ENCODE measurements around the gene LLCFC1. TPM values are rescaled to one million over a fixed set of nuclear protein-coding genes. Genes with fewer than 3 reads are reported as not detected.

LLCFC1 gene
- total and polyA plus RNA-seq, 4 donors = not detected

GRCh38 chr7:142896741-142897379 is 42.4 kb upstream of the LLCFC1 start:
- 90 to 98% methylated on average over 3 of the region's 3 CpGs for WGBS, 2 donors

GRCh38 chr7:142897691-142898090 is 41.6 kb upstream of the LLCFC1 start:
- Histone ChIP-seq H3K4me1 (ENCODE audit: control insufficient read depth in 1 of 2, insufficient read depth in 2 of 2, low read length in 2 of 2) (no peaks in the 10 kb centered on the region), H3K4me3 (ENCODE audit: low read length in 2 of 2) (no peak overlapping the region), H3K36me3 (ENCODE audit: control insufficient read depth in 1 of 2, insufficient read depth in 2 of 2, low read length in 1 of 2) (no peaks in the 10 kb centered on the region), H3K9me3 (ENCODE audit: control insufficient read depth, low read length) (no peaks in the 10 kb centered on the region), H3K27ac (ENCODE audit: low read depth in 1 of 2, low read length in 2 of 2) (no peak overlapping the region), H3K27me3 (ENCODE audit: control insufficient read depth in 1 of 2, insufficient read depth in 2 of 2, low read length in 1 of 2) (no peaks in the 10 kb centered on the region)
- no peak for ATAC-seq (ENCODE audit: low FRiP score)
- DNase-seq = no peak
- intact Hi-C loops (cut with DNase I) = no loop called here
- WGBS, 2 donors = 87 to 92% methylated on average over 7 of the region's 7 CpGs

More at GRCh38 chr7:142896741-142897379, 42.4 kb upstream of the LLCFC1 start:
- DNase-seq (no peak), ATAC-seq (ENCODE audit: low FRiP score) (no peak)
- intact Hi-C loops (cut with DNase I) = no loop called here
- Histone ChIP-seq H3K27ac (ENCODE audit: low read depth in 1 of 2, low read length in 2 of 2) (no peak overlapping the region), H3K4me3 (ENCODE audit: low read length in 2 of 2) (no peak overlapping the region), H3K9me3 (ENCODE audit: control insufficient read depth, low read length) (no peaks in the 10 kb centered on the region), H3K4me1 (ENCODE audit: control insufficient read depth in 1 of 2, insufficient read depth in 2 of 2, low read length in 2 of 2) (no peaks in the 10 kb centered on the region), H3K36me3 (ENCODE audit: control insufficient read depth in 1 of 2, insufficient read depth in 2 of 2, low read length in 1 of 2) (no peaks in the 10 kb centered on the region), H3K27me3 (ENCODE audit: control insufficient read depth in 1 of 2, insufficient read depth in 2 of 2, low read length in 1 of 2) (no peaks in the 10 kb centered on the region)

GRCh38 chr7:142898377-142899170 is 40.7 kb upstream of the LLCFC1 start:
- ATAC-seq (ENCODE audit: low FRiP score) (no peak), DNase-seq (no peak)
- H3K4me3 ChIP-seq (ENCODE audit: low read length in 2 of 2) = no peak overlapping the region
- WGBS, 2 donors = 69 to 79% methylated on average over 3 of the region's 3 CpGs
- no peaks in the 10 kb centered on the region for H3K27me3 ChIP-seq (ENCODE audit: control insufficient read depth in 1 of 2, insufficient read depth in 2 of 2, low read length in 1 of 2)
- no peak overlapping the region for H3K27ac ChIP-seq (ENCODE audit: low read depth in 1 of 2, low read length in 2 of 2)
- intact Hi-C loops (cut with DNase I) = no loop called here
- no peaks in the 10 kb centered on the region for H3K9me3 ChIP-seq (ENCODE audit: control insufficient read depth, low read length)
- H3K4me1 ChIP-seq (ENCODE audit: control insufficient read depth in 1 of 2, insufficient read depth in 2 of 2, low read length in 2 of 2) = no peaks in the 10 kb centered on the region
- no peaks in the 10 kb centered on the region for H3K36me3 ChIP-seq (ENCODE audit: control insufficient read depth in 1 of 2, insufficient read depth in 2 of 2, low read length in 1 of 2)

- H3K9me3 ChIP-seq (ENCODE audit: control insufficient read depth, low read length) = peaks cover under 1% of the 10 kb centered on the region
- ATAC-seq (ENCODE audit: low FRiP score) (no peak), DNase-seq (no peak)
- intact Hi-C loops (cut with DNase I) = no loop called here
- no peaks in the 10 kb centered on the region for H3K36me3 ChIP-seq (ENCODE audit: control insufficient read depth in 1 of 2, insufficient read depth in 2 of 2, low read length in 1 of 2)
- H3K27ac ChIP-seq (ENCODE audit: low read depth in 1 of 2, low read length in 2 of 2) = no peak overlapping the region
- no peak overlapping the region for H3K4me3 ChIP-seq (ENCODE audit: low read length in 2 of 2)
- H3K4me1 ChIP-seq (ENCODE audit: control insufficient read depth in 1 of 2, insufficient read depth in 2 of 2, low read length in 2 of 2) = no peaks in the 10 kb centered on the region
- 29 to 46% methylated on average over 3 of the region's 3 CpGs for WGBS, 2 donors
- no peaks in the 10 kb centered on the region for H3K27me3 ChIP-seq (ENCODE audit: control insufficient read depth in 1 of 2, insufficient read depth in 2 of 2, low read length in 1 of 2)
Measured at GRCh38 chr7:142899661-142900060, 39.6 kb upstream of the LLCFC1 start.

GRCh38 chr7:142901426-142902259 is 37.6 kb upstream of the LLCFC1 start:
- Histone ChIP-seq H3K27ac (ENCODE audit: low read depth in 1 of 2, low read length in 2 of 2) (no peak overlapping the region), H3K36me3 (ENCODE audit: control insufficient read depth in 1 of 2, insufficient read depth in 2 of 2, low read length in 1 of 2) (no peaks in the 10 kb centered on the region), H3K27me3 (ENCODE audit: control insufficient read depth in 1 of 2, insufficient read depth in 2 of 2, low read length in 1 of 2) (no peaks in the 10 kb centered on the region), H3K4me1 (ENCODE audit: control insufficient read depth in 1 of 2, insufficient read depth in 2 of 2, low read length in 2 of 2) (no peaks in the 10 kb centered on the region), H3K4me3 (ENCODE audit: low read length in 2 of 2) (no peak overlapping the region), H3K9me3 (ENCODE audit: control insufficient read depth, low read length) (peaks cover 3% of the 10 kb centered on the region)
- 79 to 83% methylated on average over 15 of the region's 15 CpGs for WGBS, 2 donors
- intact Hi-C loops (cut with DNase I) = no loop called here
- ATAC-seq (ENCODE audit: low FRiP score) (no peak), DNase-seq (no peak)

GRCh38 chr7:142904128-142904527 is 35.2 kb upstream of the LLCFC1 start:
- no peak overlapping the region for H3K4me3 ChIP-seq (ENCODE audit: low read length in 2 of 2)
- H3K27me3 ChIP-seq (ENCODE audit: control insufficient read depth in 1 of 2, insufficient read depth in 2 of 2, low read length in 1 of 2) = no peaks in the 10 kb centered on the region
- DNase-seq (no peak), ATAC-seq (ENCODE audit: low FRiP score) (no peak)
- no peaks in the 10 kb centered on the region for H3K36me3 ChIP-seq (ENCODE audit: control insufficient read depth in 1 of 2, insufficient read depth in 2 of 2, low read length in 1 of 2)
- peaks cover 5% of the 10 kb centered on the region for H3K9me3 ChIP-seq (ENCODE audit: control insufficient read depth, low read length)
- H3K4me1 ChIP-seq (ENCODE audit: control insufficient read depth in 1 of 2, insufficient read depth in 2 of 2, low read length in 2 of 2) = no peaks in the 10 kb centered on the region
- no peak overlapping the region for H3K27ac ChIP-seq (ENCODE audit: low read depth in 1 of 2, low read length in 2 of 2)
- intact Hi-C loops (cut with DNase I) = no loop called here

- no peak overlapping the region for H3K27ac ChIP-seq (ENCODE audit: low read depth in 1 of 2, low read length in 2 of 2)
- no peaks in the 10 kb centered on the region for H3K36me3 ChIP-seq (ENCODE audit: control insufficient read depth in 1 of 2, insufficient read depth in 2 of 2, low read length in 1 of 2)
- DNase-seq (no peak), ATAC-seq (ENCODE audit: low FRiP score) (no peak)
- H3K27me3 ChIP-seq (ENCODE audit: control insufficient read depth in 1 of 2, insufficient read depth in 2 of 2, low read length in 1 of 2) = no peaks in the 10 kb centered on the region
- no peaks in the 10 kb centered on the region for H3K4me1 ChIP-seq (ENCODE audit: control insufficient read depth in 1 of 2, insufficient read depth in 2 of 2, low read length in 2 of 2)
- H3K4me3 ChIP-seq (ENCODE audit: low read length in 2 of 2) = no peak overlapping the region
- peaks cover 5% of the 10 kb centered on the region for H3K9me3 ChIP-seq (ENCODE audit: control insufficient read depth, low read length)
- intact Hi-C loops (cut with DNase I) = no loop called here
- WGBS, 2 donors = 76% methylated on average over 2 of the region's 2 CpGs
Measured at GRCh38 chr7:142905759-142906158, 33.5 kb upstream of the LLCFC1 start.

GRCh38 chr7:142906643-142907042 is 32.6 kb upstream of the LLCFC1 start:
- ATAC-seq (ENCODE audit: low FRiP score) = no peak
- no peaks in the 10 kb centered on the region for H3K27me3 ChIP-seq (ENCODE audit: control insufficient read depth in 1 of 2, insufficient read depth in 2 of 2, low read length in 1 of 2)
- 91 to 92% methylated on average over 2 of the region's 2 CpGs for WGBS, 2 donors
- no peak overlapping the region for H3K4me3 ChIP-seq (ENCODE audit: low read length in 2 of 2)
- H3K36me3 ChIP-seq (ENCODE audit: control insufficient read depth in 1 of 2, insufficient read depth in 2 of 2, low read length in 1 of 2) = no peaks in the 10 kb centered on the region
- H3K9me3 ChIP-seq (ENCODE audit: control insufficient read depth, low read length) = peaks cover 5% of the 10 kb centered on the region
- H3K4me1 ChIP-seq (ENCODE audit: control insufficient read depth in 1 of 2, insufficient read depth in 2 of 2, low read length in 2 of 2) = no peaks in the 10 kb centered on the region
- no peak overlapping the region for H3K27ac ChIP-seq (ENCODE audit: low read depth in 1 of 2, low read length in 2 of 2)
- no peak for DNase-seq
- intact Hi-C loops (cut with DNase I) = no loop called here
